ENCODE results near the gene CHMP4A. TPM values are rescaled to one million over a fixed set of nuclear protein-coding genes. Genes with fewer than 3 reads are reported as not detected.

CHMP4A gene
- polyA plus RNA-seq, 1 donor (not counting 4 experiments of a cell fraction or from before 2014, with no cell fraction given) = 54.5 TPM

GRCh38 chr14:24228902-24229301 lies 15.6 kb upstream of the CHMP4A start:
- H3K4me1 ChIP-seq (ENCODE audit: control insufficient read depth, extremely low read depth, insufficient read depth, low read length) = peaks cover 36% of the 10 kb centered on the region
- H3K9me1 ChIP-seq (ENCODE audit: control insufficient read depth, extremely low read depth, insufficient read depth, low read length) = no peaks in the 10 kb centered on the region
- no peaks in the 10 kb centered on the region for H4K20me1 ChIP-seq (ENCODE audit: control insufficient read depth, extremely low read depth, insufficient read depth, low read length)
- dilution Hi-C loops (cut with MboI; ENCODE audit: extremely low pct_ligation_motif_present, low sequenced_read_pairs) = no loop called here
- no peaks in the 10 kb centered on the region for H3K9me3 ChIP-seq (ENCODE audit: control insufficient read depth, low read depth, low read length)
- no peaks in the 10 kb centered on the region for H3K27me3 ChIP-seq (ENCODE audit: control insufficient read depth, extremely low read depth, insufficient read depth, low read length)
- no peak overlapping the region for H3K27ac ChIP-seq (ENCODE audit: control insufficient read depth, insufficient read depth, low read length)
- H3K9ac ChIP-seq (ENCODE audit: control insufficient read depth, extremely low read depth, insufficient read depth, low read length) = no peak overlapping the region
- no peak overlapping the region for H2AFZ ChIP-seq (ENCODE audit: control insufficient read depth, low read length)
- peaks cover 2 to 5% of the 10 kb centered on the region in 2 experiments for H3K36me3 ChIP-seq (ENCODE audit: control insufficient read depth in 2 of 2, extremely low read depth in 1 of 2, insufficient read depth in 2 of 2, low read length in 2 of 2)
- H3K4me2 ChIP-seq (ENCODE audit: control insufficient read depth, extremely low read depth, insufficient read depth, low read depth, low read length) = no peak overlapping the region
- TF ChIP-seq EZH2 (IDR thresholded peaks at IDR 0.05; ENCODE audit: low read length) = no peak
- TF ChIP-seq, protein P1, sequence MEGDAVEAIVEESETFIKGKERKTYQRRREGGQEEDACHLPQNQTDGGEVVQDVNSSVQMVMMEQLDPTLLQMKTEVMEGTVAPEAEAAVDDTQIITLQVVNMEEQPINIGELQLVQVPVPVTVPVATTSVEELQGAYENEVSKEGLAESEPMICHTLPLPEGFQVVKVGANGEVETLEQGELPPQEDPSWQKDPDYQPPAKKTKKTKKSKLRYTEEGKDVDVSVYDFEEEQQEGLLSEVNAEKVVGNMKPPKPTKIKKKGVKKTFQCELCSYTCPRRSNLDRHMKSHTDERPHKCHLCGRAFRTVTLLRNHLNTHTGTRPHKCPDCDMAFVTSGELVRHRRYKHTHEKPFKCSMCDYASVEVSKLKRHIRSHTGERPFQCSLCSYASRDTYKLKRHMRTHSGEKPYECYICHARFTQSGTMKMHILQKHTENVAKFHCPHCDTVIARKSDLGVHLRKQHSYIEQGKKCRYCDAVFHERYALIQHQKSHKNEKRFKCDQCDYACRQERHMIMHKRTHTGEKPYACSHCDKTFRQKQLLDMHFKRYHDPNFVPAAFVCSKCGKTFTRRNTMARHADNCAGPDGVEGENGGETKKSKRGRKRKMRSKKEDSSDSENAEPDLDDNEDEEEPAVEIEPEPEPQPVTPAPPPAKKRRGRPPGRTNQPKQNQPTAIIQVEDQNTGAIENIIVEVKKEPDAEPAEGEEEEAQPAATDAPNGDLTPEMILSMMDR (optimal IDR thresholded peaks at IDR 0.05 in 1 of 3, IDR thresholded peaks at IDR 0.05 in 1 of 3, conservative IDR thresholded peaks at IDR 0.05 in 1 of 3; ENCODE audit: extremely low read depth in 1 of 3, insufficient read depth in 2 of 3, low read length in 3 of 3) = no peak
- FAIRE-seq = no peak
- peaks cover 75% of the 10 kb centered on the region for H3K79me2 ChIP-seq (ENCODE audit: control insufficient read depth, insufficient read depth, low read length)
- DNase-seq (ENCODE audit: low read depth, low spot score) = no peak
- no peak overlapping the region for H3K4me3 ChIP-seq (ENCODE audit: control insufficient read depth in 2 of 3, extremely low read depth in 1 of 3, insufficient read depth in 2 of 3, low read depth in 1 of 3, low read length in 3 of 3)

DNA sequence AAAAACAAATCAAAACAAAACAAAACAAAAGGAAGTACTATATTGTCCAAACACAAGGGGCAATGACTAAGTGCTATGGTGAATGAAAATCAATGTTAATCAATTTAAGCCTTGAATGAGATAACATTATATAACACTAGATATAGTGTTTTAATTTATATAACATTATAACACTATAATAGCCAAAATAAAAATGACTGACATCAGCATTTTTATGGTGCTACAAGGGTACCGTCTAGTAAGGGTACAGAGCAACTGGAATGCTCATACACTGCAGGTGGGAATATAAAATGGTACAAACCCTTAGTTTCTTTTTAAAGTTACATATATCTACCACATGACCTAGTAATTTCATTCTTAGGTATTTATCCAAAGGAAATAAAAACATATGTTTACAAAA lies 13.2 kb upstream of the CHMP4A start:
- DNase-seq (ENCODE audit: low read depth, low spot score) = no peak
- Histone ChIP-seq H3K9me3 (ENCODE audit: control insufficient read depth, low read depth, low read length) (no peaks in the 10 kb centered on the region), H3K27ac (ENCODE audit: control insufficient read depth, insufficient read depth, low read length) (no peak overlapping the region), H3K4me2 (ENCODE audit: control insufficient read depth, extremely low read depth, insufficient read depth, low read depth, low read length) (no peak overlapping the region), H4K20me1 (ENCODE audit: control insufficient read depth, extremely low read depth, insufficient read depth, low read length) (no peaks in the 10 kb centered on the region), H3K4me3 (ENCODE audit: control insufficient read depth in 2 of 3, extremely low read depth in 1 of 3, insufficient read depth in 2 of 3, low read depth in 1 of 3, low read length in 3 of 3) (no peak overlapping the region), H3K27me3 (ENCODE audit: control insufficient read depth, extremely low read depth, insufficient read depth, low read length) (no peaks in the 10 kb centered on the region), H3K36me3 (ENCODE audit: control insufficient read depth in 2 of 2, extremely low read depth in 1 of 2, insufficient read depth in 2 of 2, low read length in 2 of 2) (peaks cover 2 to 5% of the 10 kb centered on the region in 2 experiments), H2AFZ (ENCODE audit: control insufficient read depth, low read length) (no peak overlapping the region), H3K9me1 (ENCODE audit: control insufficient read depth, extremely low read depth, insufficient read depth, low read length) (no peaks in the 10 kb centered on the region), H3K79me2 (ENCODE audit: control insufficient read depth, insufficient read depth, low read length) (peaks cover 79% of the 10 kb centered on the region), H3K4me1 (ENCODE audit: control insufficient read depth, extremely low read depth, insufficient read depth, low read length) (peaks cover 22% of the 10 kb centered on the region), H3K9ac (ENCODE audit: control insufficient read depth, extremely low read depth, insufficient read depth, low read length) (no peak overlapping the region)
- dilution Hi-C loops (cut with MboI; ENCODE audit: extremely low pct_ligation_motif_present, low sequenced_read_pairs) = no loop called here
- TF ChIP-seq, protein P1 (optimal IDR thresholded peaks at IDR 0.05 in 1 of 3, IDR thresholded peaks at IDR 0.05 in 1 of 3, conservative IDR thresholded peaks at IDR 0.05 in 1 of 3; ENCODE audit: extremely low read depth in 1 of 3, insufficient read depth in 2 of 3, low read length in 3 of 3) = no peak
- no peak for TF ChIP-seq EZH2 (IDR thresholded peaks at IDR 0.05; ENCODE audit: low read length)
- no peak for FAIRE-seq

All from keratinocyte (primary cell).